NCI-H2171 (cell line): Measurements from ENCODE around the gene MYO1G.
"Not testable (repeated sequence)": the region's sequence is repeated elsewhere in the genome, so short reads cannot be mapped to it uniquely, and the experiment has no call there.

Source experiments
- DNase-seq: peaks from one replicate; lab custom pipeline; 2025; lab: John Stamatoyannopoulos, UW

The MYO1G gene

GRCh38 chr7:44978511-44979366, at the start of gene MYO1G:
MYO1G (minus strand) TSS chr7:44979015; CDS start chr7:44978961, 54 bp downstream.
- no peak for DNase-seq

GRCh38 chr7:45028138-45028919, 49.5 kb upstream of the MYO1G start:
- no peak for DNase-seq

DNA sequence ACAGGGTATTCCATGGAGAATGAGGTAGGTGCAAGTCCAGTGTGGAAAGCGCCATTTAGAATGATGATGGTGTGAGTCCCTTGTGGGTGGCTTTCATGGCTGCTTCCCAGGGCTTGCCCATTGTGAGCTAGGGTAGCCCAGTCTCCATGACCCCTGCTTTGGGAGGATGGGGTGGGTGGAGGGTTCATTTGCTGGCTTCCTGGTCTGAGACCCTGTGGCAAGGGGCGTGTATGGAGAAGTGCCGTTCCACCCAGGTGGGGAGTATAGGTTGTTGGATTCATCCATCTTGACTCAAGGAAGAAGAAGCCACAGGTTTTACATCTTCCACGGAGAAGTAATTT, 48.9 kb upstream of the MYO1G start:
- no peak for DNase-seq

GRCh38 chr7:45026984-45027773, 48.4 kb upstream of the MYO1G start:
- no peak for DNase-seq

GRCh38 chr7:45026013-45026412, 47.2 kb upstream of the MYO1G start:
- no peak for DNase-seq

DNA sequence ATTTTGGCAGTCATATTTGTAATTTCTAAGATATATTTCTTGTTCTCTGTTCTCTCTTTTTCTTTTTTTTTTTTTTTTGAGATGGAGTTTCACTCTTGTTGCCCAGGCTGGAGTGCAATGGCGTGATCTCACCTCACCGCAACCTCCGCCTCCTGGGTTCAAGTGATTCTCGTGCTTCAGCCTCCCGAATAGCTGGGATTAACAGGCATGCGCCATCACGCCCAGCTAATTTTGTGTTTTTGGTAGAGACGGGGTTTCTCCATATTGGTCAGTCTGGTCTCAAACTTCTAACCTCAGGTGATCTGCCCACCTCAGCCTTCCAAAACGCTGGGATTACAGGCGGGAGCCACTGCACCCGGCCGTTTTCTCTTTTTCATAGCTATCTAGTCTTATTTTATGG, 46.7 kb upstream of the MYO1G start:
- DNase-seq, result not testable (repeated sequence)

GRCh38 chr7:45024126-45024744, 45.4 kb upstream of the MYO1G start:
- no peak for DNase-seq

DNA sequence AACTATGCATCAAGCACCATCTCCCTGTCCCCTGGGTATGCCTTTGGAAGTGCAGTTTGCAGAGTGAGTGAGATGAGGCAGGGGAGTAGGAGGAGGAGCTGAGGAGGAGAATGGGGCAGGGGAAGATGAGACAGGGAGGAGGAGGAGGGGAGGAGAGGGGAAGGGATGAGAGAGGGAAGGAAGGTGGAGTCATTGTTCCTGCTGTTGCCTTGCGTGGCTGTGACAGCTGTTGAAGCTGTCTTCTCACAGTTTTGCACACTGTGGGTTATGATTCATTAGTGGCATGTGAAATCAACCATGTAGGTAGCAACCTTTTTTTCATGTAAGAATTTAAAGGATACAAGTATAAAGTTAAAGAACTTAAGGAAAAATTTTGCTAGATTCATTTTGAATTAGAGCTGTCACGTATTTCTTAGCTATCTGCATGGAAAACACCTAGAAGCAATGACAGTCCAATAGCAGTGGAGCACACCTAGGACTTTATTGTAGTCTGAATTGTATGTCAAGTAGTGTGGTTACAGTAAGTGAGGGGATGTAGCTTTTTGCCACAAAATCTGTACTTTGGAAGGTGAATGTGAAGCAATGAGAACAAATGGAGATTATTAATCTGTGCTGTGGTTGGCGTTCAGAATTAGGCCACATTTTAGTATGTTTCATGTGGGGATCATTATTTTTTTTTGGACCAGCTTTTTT, 42.9 kb upstream of the MYO1G start:
- peak; percentile 63 for DNase-seq

DNA sequence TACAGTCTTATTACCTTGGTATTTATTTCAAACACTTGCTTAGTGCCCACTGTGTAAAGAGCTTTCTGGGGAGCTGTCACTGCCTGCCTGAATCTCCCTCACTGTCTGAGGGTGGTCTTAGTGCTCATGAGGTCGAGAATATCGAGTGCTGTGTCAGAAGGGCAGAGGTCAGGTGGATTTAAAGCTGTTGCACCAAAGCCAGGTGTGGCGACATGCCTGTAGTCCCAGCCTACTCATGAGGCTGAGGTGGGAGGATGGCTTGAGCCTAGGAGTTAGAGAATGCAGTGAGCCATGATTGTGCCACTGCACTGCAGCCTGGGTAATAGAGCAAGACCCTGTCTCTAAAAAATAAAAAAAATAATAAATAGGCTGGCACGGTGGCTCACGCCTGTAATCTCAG, 42.1 kb upstream of the MYO1G start:
- DNase-seq, result no peak

- DNase-seq, result no peak
These were observed 38.4 kb upstream of the MYO1G start for GRCh38 chr7:45017253-45017652.

- no peak for DNase-seq
These were observed 36.5 kb upstream of the MYO1G start for GRCh38 chr7:45015313-45015712.

- DNase-seq, result no peak
These were observed 34.7 kb upstream of the MYO1G start for GRCh38 chr7:45013465-45013967.

- DNase-seq, result no peak
These were observed 28.9 kb upstream of the MYO1G start for GRCh38 chr7:45007571-45008328.

- no peak for DNase-seq
These were observed 28.3 kb upstream of the MYO1G start for GRCh38 chr7:45007106-45007505.

DNA sequence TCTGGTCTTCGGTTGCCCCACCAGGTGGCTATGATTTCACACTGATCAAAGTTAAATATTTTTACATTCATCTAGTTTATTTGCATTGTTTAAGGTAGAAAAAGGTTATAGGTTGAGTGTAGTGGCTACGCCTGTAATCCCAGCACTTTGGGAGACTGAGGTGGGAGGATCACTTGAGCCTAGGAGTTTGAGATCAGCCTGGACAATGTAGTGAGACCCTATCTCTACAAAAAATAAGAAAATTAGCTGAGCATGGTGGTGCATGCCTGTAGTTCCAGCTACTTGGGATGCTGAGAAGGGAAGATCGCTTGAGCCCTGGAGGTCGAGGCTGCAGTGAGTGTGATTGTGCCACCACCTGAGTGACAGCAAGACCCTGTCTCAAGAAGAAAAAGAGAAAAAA, 25.0 kb upstream of the MYO1G start:
- no peak for DNase-seq

DNA sequence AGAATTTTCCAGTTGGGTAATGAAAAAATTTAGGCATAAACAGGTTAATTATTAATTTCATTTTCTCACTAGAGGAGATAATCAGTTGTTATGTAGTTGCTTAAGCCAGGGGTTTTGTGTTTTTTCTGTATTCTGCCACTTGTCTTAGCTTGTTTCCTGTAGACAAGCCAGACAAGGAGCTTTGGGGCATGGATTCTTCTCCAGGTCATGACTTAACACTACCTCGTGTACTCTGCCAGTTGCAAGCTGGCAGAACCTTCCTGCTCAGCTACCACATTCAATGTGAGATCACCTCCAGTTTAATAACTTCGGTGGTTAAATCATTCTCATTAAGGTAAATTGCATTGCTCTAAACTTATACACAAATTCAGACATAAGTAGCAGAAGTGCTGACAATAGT, 23.0 kb upstream of the MYO1G start:
- no peak for DNase-seq

DNA sequence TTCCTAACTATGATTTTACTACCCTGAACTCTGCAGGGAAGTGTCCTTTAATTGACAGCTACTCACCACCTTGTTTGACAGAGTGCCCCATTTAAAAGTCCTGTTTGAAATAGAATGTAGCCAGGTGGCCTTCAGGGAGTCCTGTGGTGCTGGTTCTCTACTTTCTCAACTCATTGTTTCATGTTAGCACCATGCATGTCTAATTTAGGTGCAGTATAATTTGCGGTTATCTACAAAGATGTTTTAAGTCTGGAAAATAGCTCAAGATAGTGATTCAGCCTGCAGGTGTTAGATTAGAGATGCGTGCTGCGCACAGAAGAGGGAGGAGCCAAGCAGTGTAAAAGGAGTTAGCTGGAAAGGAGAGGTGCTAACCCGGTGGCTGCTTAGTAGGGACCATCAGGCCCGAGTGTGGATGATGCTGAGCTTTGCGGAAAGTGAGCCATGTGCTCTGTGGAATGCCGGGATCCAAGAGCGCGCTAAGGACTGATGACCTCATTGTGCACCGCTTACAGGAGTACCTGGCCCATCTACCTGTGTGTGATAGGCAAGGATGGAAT, 22.4 kb upstream of the MYO1G start:
- DNase-seq, result no peak

DNA sequence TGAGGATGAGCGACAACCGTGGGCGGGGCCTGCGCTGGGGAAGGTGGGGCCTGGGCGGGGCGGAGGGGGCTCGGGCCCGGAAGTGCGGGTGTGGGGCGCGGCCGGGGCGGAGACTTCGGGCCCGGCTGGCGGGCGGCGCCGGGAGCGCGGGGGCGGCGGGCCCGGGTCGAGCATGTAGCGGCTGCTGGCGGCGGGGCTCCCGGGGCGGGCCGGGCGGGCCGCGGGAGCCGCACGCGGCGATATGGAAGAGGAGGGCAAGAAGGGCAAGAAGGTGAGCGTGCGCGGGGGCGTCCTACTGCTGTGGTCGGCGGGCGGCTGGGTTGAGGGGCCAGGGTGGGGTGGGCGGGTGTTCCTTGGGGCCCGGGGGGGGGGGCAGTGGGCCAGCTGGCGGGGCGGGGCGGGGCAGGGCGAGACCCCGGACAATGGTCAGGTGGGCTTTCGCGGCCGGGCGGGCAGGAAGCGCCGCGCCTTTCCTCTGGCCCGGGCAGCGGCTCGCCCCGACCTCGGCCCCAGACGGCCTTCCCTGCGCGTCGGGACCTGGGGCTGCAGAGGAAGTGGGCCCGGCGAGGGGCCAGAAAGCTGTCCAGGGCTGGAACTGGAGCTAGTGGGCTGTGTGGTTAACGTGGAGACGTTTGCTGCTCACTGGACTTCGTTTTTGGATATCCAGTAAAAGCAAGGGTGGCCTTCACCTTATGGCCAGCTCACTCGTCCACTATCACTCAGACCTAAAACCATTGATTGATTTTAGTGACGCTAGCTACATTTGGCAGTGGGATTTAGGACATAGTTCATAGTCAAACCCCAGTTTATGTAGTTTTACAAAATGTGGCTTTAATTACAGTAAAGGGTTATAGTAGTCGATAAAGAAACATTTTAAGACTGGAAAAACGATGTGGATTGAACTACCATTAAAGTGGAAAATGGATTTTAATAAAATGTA, 21.5 kb upstream of the MYO1G start, which contains the start of gene CCM2:
Gene CCM2, plus strand, starts transcription at position 109 of the 940 bp plus-strand sequence. Its CDS starts 133 bp downstream, at position 242.
- no peak for DNase-seq
